Choroid plexus epithelial cell (primary cell): ENCODE measurements around the gene NR3C1.
A peak's percentile ranks its signal among the peaks of the same experiment; 100 is the strongest.

Source experiments
- DNase-seq: peaks from one replicate; pipeline ENCODE4 v3.0.0-alpha.2; 2010; ENCODE audit warnings: low read depth
- H3K4me3 ChIP-seq: 2 replicates; pipeline ENCODE4 v1.5.1; 2011; ENCODE audit warnings: low read depth, mild to moderate bottlenecking, control low read depth, low read length, moderate library complexity
- TF ChIP-seq, protein P1 (sequence below): conservative IDR thresholded peaks from 2 replicates; pipeline ENCODE4 v1.5.1; 2011; ENCODE audit warnings: low read depth, mild to moderate bottlenecking, control low read depth, inconsistent platforms, low read length, moderate library complexity

NR3C1 gene

GRCh38 chr5:143376911-143377813 is 26.3 kb downstream of the NR3C1 start:
- TF ChIP-seq, protein P1, sequence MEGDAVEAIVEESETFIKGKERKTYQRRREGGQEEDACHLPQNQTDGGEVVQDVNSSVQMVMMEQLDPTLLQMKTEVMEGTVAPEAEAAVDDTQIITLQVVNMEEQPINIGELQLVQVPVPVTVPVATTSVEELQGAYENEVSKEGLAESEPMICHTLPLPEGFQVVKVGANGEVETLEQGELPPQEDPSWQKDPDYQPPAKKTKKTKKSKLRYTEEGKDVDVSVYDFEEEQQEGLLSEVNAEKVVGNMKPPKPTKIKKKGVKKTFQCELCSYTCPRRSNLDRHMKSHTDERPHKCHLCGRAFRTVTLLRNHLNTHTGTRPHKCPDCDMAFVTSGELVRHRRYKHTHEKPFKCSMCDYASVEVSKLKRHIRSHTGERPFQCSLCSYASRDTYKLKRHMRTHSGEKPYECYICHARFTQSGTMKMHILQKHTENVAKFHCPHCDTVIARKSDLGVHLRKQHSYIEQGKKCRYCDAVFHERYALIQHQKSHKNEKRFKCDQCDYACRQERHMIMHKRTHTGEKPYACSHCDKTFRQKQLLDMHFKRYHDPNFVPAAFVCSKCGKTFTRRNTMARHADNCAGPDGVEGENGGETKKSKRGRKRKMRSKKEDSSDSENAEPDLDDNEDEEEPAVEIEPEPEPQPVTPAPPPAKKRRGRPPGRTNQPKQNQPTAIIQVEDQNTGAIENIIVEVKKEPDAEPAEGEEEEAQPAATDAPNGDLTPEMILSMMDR = no peak
- no peak overlapping the region for H3K4me3 ChIP-seq
- DNase-seq = peak; percentile 56

- no peak overlapping the region for H3K4me3 ChIP-seq
- no peak for DNase-seq
- TF ChIP-seq, protein P1 = no peak
These were observed 27.2 kb downstream of the NR3C1 start for GRCh38 chr5:143376195-143376779.

DNA sequence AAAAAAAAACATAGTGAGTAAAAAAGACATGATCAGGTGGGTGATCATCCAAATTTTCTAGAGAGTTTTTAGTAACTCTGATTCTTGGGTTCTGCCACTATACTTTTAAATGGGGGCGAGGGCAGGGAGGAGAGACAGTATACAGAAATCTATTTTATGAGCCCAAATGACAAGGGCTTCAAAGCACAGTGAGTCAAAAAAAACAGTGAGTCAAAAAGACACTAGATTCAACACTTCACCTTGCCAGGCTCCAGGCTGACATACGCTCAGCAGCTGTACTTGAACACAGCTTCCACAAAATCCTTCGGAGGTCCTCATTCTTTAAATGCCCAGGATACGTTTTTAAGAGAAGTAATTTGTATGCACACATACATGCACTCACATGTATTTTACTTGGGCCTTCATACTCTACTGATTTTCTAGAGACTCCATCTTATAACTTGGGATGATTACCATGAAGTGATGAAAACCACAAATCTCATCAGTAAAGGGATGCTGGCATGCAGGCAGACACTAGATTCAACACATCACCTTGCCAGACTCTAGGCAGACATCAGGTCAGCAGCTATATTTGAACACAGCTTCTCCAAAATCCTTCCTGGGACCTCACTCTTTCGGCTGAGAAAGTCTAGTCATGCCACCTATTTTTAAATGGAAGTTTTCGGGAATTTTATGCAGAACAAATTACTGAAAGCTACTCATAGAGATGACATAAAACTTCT is 28.8 kb downstream of the NR3C1 start:
- H3K4me3 ChIP-seq = no peak overlapping the region
- DNase-seq = no peak
- TF ChIP-seq, protein P1 = no peak

GRCh38 chr5:143373076-143373475 is 30.4 kb downstream of the NR3C1 start:
- TF ChIP-seq, protein P1 = no peak
- no peak for DNase-seq

GRCh38 chr5:143372187-143372829 is 31.2 kb downstream of the NR3C1 start:
- TF ChIP-seq, protein P1 = no peak
- peak; percentile 37 for DNase-seq

More at GRCh38 chr5:143373076-143373475, 30.4 kb downstream of the NR3C1 start:
- H3K4me3 ChIP-seq = no peak overlapping the region

GRCh38 chr5:143370440-143370839 is 33.0 kb downstream of the NR3C1 start:
- no peak overlapping the region for H3K4me3 ChIP-seq
- no peak for DNase-seq
- TF ChIP-seq, protein P1 = no peak

More at GRCh38 chr5:143372187-143372829, 31.2 kb downstream of the NR3C1 start:
- no peak overlapping the region for H3K4me3 ChIP-seq
